ENCODE results near the gene AFF3.
"Not testable (repeated sequence)": the region's sequence is repeated elsewhere in the genome, so short reads cannot be mapped to it uniquely, and the experiment has no call there.

AFF3 gene

DNA sequence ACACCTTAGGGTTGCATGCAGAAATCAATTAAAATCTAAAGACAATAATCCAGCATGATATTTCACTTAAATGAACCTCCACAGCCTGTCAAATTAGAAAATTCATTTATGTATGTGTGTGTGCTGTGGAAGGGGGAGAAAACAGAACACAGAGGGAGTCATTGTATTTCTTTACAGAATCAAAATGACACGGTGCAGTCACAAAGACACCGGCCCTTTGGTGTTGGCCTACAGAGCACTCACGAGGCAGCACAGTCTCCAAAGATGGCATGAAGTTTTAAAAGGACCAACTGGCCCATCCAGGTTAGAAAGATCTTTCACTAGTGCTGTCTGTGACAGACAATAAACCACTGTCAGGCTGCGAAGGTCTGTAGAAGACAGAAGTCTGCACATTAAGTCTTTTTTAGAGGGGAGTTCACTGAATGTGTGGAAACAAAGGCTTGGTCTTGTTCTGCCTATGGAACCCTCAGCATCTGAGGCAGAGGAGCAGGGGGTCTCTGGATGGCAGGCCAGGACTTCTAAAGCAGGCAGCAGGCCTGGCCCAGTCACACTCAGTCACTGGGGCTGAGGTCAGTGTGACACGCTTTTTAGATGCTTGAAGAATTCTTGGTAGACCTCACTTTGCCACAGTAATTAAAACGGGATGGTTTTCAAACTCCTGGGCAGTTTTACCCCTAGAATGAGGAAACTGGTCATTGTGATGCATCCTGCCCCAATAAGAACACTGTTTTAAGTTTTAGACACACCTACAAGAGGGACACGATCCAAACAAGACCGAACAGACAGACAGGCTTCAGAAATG is 184.9 kb downstream of the AFF3 start:
- DNase-seq = no peak

DNA sequence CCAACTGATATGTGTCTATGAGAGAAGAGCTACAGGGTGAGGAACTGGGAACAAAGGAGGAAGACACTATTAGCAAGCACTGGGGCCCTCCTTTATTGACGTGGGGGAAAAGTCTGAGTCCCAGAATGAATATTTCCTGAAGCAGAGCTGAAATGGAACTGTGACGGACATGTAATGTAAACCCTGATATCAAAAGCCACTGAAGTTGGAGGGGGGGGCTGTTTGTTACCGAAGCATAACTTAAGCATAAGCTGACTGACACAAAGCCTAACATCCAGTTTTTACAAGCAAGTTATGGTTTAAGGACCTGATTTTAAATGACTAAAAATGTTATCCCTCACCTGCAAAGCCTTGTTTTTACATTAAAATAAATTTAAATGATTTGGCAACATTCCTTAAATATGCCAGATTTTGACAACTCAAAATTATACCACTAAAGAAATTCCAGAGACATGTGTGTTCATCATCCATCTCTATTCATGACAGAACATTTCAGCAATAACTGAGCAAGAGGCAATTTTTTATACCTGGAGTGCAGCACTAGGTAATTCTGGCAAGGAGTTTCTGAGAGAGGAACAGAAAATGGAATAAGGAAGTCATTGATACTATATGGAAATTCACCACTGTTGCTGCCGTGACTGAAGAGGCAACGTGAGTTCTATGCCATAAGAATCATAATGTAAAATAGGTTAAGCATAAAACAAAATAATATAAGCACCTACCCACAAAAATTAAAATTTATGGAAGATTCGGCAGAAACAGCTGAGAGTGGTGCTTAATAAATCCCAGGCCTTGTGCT is 186.0 kb downstream of the AFF3 start:
- DNase-seq = no peak

DNA sequence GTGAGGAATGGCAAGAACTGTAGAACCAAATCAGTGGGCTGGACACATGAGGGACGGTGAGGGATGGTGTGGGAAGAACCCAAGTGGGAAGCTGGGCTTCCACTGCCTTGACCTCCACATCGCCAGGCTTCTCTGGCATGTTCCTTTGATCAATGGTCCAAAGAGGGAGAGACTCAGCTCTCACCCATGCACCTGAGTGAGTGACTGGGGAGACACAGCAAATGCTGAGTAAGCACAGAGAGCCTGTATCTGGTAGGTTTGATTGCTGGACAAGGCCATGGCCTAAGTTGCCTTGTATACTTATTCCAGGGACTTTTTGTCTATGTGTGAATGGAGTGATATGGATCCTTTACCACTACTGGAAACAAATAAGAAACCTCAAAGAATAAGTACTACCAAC is 188.6 kb downstream of the AFF3 start:
- no peak for DNase-seq

DNA sequence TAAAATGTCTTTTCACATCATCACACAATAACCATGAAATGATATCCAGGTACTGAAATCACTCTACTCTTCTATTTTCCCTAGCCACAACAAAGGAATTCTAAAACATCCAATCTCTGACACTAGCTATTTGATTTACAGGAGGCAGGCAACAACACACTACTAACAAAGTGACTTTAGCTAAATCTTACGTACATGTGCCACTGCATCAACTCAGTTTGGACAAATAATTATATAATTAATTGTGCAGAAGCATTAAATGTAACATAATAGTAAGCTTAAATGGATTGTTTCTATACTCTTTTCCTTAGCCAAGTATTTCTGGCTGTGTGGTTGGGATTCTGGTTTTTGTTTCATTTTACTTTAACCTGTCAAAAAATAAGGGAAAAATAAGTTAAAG is 192.4 kb downstream of the AFF3 start:
- DNase-seq = no peak

DNA sequence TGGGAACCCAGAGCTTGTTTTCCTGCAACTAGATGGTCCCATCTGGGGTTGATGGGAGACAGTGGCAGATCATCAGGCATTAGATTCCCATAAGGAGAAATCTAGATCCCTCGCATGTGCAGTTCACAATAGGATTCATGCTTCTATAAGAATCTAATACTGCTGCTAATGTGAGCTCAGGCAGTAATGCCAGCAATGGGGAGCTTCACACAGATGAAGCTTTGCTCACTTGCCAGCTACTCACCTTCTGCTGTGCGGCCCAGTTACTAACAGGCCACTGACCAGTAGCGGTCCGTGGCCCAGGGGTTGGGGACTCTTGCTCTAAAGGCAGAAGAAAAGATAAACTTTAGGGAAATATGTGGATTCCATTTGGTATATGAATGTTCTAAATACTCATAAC is 192.9 kb downstream of the AFF3 start:
- no peak for DNase-seq

DNA sequence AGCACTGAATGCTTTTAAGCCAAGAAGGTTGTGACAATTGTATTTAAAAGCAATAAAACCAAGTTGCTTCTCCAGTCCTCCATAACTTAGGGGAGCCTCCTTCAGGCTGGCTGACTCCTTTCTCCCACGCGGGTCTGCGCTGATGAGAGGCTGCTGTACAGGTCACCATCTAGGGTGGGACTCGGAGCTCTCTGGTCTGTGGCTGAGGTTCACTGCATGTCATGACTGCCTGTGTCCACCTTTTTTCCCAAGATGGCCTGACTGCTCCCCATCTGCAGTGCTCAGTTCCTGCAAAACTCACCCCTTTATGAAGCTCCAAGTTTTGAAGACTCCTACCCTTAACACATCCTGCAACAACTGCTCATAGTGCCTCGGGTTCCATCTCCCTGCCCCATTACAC is 194.4 kb downstream of the AFF3 start:
- DNase-seq = no peak

DNA sequence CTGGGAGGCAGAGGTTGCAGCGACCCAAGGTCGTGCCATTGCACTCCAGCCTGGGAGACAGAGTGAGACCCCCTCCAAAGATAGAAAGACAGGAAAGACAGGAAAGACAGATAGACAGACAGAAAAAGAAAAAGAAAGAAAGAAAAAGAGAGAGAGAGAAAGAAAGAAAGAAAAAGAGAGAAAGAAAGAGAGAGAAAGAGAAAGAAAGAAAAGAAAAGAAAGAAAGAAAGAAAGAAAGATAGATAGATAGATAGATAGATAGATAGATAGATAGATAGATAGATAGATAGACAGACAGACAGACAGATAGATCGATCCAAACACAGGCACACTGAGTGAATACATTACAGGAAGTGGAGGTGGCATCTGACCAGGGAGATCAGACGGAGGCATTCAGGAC is 195.0 kb downstream of the AFF3 start:
- not testable (repeated sequence) for DNase-seq

DNA sequence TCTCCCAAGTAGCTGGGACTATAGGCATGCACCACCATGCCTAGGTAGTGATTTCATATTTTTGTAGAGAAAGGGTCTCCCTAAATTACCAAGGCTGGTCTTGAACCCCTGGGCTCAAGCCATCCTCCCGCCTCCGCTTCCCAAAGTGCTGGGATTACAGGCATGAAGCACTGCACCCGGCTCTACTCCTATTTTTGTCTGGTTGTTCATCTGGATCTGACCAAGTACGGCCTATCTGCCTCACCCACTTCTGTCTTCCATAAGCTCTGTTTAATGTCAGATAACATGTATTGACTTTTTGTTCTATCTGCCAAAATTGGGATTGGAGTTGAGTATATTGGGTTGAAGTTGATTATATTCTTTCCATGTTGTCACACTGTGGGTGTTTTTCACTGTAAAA is 198.4 kb downstream of the AFF3 start:
- no peak for DNase-seq

DNA sequence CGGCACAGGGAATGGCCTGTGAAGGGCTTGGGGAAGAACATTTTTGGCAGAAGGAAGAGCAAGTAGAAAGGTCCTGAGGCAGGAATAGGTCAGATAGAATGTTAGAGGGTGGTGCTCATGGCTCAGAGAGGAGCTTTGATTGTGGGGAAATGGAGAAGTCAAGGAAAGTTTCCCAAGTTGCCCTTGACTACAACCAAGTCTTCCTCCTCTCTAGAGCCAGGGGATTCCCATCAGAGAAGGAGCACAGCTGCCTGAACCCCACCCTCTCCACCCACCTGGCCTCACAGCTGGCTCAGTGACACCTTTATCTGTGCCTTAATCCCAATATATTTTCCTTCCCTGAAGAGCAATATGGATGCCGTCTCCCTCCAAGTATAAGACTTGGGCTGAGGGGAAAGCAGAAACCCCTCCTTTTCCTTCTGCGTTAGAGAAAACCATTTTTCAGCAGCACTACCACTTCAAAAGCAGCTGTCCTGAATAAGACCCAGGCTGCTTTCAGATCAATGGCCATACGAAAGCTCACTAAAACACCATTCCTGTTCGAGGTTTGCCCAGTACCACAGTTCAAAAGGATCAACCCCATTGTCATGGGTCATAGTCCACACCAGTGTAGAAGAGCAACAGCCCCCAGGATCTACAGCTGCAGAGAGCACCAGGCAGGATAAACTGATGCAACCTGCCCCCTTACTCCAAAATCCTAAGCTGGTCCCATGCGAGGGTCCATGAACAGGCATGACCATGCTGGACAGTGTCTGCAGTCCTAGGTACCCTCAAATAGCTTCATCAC is 199.6 kb downstream of the AFF3 start:
- no peak for DNase-seq

DNA sequence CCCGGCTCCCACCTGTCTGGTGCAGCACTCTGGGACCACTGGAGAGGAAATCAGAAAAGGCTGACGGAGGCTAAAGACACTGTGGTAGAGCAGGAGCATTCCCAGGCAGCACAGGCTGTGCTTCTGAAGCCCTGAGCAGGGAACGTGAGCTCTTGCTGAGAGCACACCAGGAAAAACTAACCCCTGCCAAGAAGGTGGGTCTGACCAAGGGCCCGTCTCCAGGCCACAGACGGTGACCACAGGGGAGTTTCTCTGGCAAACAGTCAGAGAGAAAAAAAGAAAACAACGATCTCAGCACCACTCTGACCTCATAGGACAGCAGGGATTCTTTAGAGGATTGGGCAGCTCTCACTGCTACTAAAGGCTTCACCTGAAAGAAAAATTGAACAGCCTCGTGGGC is 201.4 kb downstream of the AFF3 start:
- no peak for DNase-seq

DNA sequence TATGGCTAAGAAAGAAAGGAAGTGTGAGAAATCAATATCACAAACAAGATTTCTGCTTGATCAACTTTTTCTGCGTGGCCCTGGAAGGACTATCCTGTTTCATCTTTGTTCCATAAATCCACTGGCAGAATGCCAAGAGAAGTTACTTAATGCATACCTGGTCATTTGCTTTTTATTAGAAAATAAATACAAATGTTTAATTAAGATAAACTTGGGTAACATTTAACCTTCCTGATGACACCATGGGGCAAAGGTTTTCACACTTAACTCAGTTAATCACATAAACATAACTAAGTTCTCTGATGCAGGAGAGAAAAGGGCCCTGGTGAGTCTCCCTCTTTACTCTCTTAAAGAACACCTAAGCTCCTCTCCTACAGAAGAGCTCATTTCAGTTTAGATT is 203.3 kb downstream of the AFF3 start:
- DNase-seq = no peak

DNA sequence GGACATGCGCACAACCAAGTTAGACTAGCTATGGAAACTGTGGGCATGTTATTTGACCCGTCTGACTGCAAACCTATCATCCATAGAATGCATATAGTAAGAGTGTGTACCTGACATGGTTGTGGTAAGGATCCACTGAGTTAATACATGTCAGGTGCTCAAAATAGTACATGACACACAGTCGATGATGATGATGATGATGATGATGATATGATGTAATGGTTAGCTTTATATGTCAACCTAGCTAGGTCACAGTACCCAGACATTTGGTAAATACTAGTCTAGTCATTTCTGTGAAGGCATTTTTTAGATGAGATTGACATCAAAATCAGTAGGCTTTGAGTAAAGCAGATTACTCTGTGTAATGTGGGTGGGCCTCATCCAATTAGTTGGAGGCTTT is 204.1 kb downstream of the AFF3 start:
- no peak for DNase-seq

DNA sequence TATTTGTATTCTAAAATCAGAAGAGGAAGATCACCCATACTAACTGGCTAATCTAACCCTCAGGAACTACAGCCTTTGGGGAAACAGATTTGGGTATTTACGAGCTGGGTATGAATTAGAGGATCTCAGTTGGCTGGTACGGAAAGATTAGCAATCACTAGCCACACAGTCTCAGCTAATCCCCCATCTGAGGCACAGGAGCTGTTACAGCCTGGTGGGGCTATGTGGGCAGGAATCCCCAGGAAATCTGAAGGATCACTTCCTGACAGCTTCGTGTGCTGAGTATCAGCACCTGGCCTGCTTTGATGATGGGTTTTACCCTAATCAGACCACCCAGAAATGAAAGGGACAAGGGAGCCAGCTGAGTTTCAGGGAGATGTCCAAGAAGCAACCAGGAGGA is 206.3 kb downstream of the AFF3 start:
- DNase-seq = no peak

DNA sequence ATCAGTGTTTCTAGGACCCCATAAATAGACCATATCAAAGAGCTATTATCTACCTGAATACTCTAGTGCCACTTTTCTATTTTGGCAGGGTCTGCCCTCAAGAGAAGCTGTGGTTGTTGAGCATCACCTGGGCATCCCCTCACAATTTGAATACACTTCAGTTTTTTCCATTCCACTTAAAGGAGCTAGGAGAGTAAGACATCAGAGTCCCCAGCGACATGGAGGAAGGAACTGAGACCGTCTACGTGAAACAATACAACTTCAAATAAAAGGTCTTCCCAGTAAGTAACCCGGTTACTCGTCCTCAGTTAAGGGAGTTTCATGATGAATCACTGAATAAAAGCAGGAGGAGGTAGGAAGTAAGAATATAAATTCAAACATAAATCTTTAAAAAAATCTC is 206.7 kb downstream of the AFF3 start:
- DNase-seq = no peak

DNA sequence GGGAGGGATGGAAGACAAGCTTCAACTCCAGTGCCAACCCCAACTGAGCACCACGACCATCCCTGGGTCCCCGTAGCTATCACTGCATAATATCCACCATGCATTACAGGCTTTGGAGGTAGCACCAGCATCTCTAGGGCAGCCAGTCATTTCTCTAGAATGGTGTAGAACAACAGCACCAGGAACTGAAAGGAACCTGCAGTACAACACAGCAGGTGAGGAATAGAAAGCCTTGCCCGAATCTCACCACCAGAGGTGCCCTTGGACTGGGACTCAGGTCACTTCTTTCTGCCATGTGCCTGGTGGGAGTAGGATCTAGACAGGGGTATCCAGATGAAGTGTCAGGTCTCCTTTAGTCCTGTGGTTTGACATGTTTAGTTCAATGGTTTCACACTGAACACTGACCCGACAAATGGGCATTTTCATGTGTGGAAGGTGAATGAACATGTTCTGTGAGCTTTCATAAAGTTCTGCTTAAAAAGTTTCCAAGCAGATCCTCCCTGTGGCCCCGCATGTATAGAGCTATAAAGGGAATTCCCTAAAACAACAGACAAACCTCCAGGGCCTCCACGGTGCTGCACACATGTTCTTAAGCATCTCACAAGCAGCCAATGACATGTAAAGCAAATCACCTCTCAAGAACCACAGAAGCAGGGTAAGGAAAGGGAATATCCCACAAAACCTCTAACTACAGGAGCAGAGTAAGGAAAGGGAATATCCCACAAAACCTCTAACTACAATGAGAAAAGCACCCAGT is 208.3 kb downstream of the AFF3 start:
- no peak for DNase-seq

DNA sequence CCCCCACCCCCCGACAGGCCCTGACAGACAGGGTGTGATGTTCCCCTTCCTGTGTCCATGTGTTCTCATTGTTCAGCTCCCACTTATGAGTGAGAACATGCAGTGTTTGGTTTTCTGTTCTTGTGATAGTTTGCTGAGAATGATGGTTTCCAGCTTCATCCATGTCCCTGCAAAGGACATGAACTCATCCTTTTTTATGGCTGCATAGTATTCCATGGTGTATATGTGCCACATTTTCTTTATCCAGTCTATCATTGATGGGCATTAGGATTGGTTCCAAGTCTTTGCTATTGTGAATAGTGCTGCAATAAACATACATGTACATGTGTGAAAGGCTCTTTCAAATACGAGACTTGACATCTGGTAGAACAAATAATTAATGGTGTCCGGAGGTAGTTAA is 208.9 kb downstream of the AFF3 start:
- not testable (repeated sequence) for DNase-seq

DNA sequence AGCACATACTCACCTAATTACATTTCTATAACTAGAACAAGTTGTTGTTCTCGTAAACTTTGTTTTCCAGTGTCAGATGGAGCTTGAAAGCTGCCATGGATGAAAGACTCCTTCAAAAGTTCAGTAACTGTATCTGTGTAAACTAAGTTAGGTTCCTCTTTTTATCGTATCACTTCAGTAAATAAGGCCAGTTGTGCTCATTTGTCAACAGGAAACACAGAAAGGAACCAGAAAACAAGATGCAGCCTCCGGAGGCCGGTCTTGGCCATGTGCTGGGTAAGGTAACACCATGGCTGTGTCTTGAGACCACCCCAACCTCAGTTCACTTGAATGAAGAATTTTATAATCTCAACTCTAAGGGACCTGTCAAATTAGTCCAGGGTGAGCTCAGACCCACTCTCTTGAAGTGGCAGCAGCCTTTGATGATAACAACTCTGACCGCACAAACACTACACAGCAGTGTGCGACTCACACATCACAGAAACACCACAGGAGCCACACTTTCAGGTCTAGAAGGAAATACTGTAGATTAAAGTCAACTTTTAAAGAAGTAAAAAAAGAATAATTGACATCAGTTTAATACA is 213.8 kb downstream of the AFF3 start:
- DNase-seq = no peak

DNA sequence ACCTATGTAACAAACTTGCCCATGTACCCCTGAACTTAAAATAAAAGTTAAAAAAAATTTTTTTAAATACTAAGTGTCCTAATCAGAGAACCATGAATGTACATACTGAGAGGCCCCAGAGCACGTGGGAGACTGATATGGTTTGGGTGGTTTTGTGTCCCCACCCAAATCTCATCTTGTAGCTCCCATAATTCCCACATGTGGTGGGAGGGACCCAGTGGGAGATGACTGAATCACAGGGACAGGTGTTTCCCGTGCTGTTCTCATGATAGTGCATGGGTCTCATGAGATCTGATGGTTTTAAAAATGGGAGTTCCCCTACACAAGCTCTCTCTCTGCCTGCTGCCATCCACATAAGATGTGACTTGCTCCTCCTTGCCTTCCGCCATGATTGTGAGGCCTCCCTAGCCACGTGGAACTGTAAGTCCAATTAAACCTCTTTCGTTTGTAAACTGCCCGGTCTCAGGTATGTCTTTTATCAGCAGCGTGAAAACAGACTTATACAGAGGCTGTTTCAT is 214.6 kb downstream of the AFF3 start:
- DNase-seq = not testable (repeated sequence)

DNA sequence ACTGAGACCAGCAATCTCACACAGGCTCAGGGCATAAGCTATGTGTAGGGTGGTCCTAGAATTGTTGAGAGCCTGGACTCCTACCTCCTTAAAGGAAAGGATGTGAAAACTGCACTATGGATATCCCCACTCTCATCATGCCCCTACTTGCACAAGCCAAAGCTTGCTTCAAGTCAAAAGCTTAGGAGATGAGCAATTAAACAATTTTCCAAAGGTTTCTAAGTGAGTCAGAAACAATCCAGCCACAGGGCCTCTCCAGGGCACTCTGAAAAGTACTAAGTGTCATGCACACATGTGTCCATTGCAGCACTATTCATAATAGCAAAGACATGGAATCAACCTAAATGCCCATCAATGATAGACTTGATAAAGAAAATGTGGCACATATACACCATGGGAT is 215.4 kb downstream of the AFF3 start:
- no peak for DNase-seq

DNA sequence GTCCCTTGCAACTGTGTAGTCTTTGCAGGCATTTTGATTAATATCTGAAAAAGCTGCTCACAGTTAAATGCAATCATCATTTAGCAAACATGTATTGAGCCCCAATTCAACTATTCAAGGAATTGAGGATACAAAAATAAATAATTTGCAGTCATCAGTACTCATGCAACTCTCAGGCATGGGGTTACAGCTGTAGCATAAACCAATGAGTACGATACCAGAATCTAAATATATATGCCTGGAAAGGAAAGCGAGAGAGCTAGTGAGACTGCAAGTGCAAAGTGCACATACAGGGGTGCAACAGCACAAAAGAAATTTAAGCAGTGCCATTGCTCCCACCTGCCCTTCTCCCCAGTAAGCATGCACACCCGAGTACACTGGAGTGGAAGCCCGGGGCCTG is 216.4 kb downstream of the AFF3 start:
- DNase-seq = no peak

DNA sequence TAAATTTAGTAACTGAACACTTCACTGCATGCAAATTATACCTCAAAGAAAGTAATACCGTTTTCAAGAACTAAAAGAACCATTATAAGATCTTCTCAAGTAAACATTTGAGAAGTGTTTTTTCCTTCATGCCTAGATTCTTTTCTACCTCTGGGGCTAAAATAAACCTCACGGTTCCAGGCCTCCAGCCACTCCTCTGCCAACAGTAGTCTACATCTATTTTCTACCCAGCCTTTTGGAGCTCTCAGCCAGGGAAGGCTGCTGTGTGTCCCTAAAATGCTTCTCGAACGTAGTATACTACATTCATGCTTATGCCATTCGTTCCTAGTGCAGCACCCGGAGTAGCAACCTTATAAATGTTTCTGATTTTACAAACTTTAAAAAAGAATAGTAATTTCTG is 219.7 kb downstream of the AFF3 start:
- no peak for DNase-seq

DNA sequence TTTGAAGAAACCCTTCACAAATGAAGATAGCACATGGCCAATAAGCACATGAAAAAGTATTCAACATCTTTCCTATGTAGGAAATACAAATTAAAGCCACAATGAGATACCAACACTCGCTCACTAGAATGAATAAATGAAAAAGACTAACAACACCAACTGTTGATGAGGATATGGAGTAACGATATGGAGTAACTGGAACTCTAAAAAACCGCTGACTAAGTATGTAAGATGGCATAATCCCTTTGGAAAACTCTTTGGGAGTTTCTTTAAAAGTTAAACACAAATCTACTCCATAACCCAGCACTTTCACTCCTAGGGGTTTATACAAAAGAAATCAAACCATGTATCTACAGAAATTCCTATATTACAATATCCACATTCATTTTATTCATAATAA is 220.5 kb downstream of the AFF3 start:
- DNase-seq = no peak

Data from NCI-H2081 (cell line).